SK-N-SH (cell line): Measurements from ENCODE around the gene INPP5E. TPM values are rescaled to one million over a fixed set of nuclear protein-coding genes. Genes with fewer than 3 reads are reported as not detected.

Experiments used
- CTCF ChIA-PET: fragments of 300-600, 350-600 bp; formaldehyde crosslinking; extraction: SDS; loops from one replicate; lab custom pipeline; 2021; lab: Yijun Ruan, JAX
- POLR2A ChIA-PET: fragments of 350-600 bp; sonication (Branson Sonifier 250); formaldehyde crosslinking; extraction: SDS; loops from one replicate; lab custom pipeline; 2020; ENCODE audit warnings: antibody characterized with exemption, inconsistent platforms; lab: Yijun Ruan, JAX
- DNase-seq: peaks from one replicate; pipeline ENCODE4 v3.0.0; 2012
- H2AFZ ChIP-seq: fragments of 200-600 bp; sonication (generic); 2 replicates; pipeline ENCODE4 v1.8.1; 2016; ENCODE audit warnings: antibody characterized with exemption, mild to moderate bottlenecking, low read depth
- H3F3A ChIP-seq: fragments of 200-600 bp; sonication (generic); replicated peaks from 2 replicates; pipeline ENCODE3; 2016; ENCODE audit warnings: antibody characterized with exemption, mild to moderate bottlenecking; ENCODE audit not compliant: insufficient read depth
- H3K27ac ChIP-seq, 2 experiments: fragments of 200-500 bp in 1 of 2; fragments of 200-600 bp in 1 of 2; sonication (Bioruptor generic) in 1 of 2; sonication (generic), shearing (Covaris generic) in 1 of 2; 2 replicates each; pipeline versions ENCODE4 v1.5.1 to v1.6.1; 2014 to 2016; ENCODE audit warnings: low read depth in 2 of 2, inconsistent platforms in 1 of 2, low read length in 1 of 2, mild to moderate bottlenecking in 1 of 2, mixed read lengths in 1 of 2
- H3K27me3 ChIP-seq: fragments of 200-600 bp; sonication (generic), shearing (Covaris generic); 2 replicates; pipeline ENCODE4 v1.6.1; 2016; ENCODE audit warnings: mixed run types; ENCODE audit not compliant: insufficient read depth
- H3K36me3 ChIP-seq, 2 experiments: fragments of 200-500 bp in 1 of 2; fragments of 200-600 bp in 1 of 2; sonication (Bioruptor generic) in 1 of 2; sonication (generic) in 1 of 2; replicated peaks in 1 of 2; 2 replicates each; pipeline versions ENCODE3 to v1.5.1; 2014 to 2016; ENCODE audit warnings: low read length in 1 of 2, mild to moderate bottlenecking in 1 of 2; ENCODE audit not compliant: insufficient read depth in 2 of 2, control insufficient read depth in 1 of 2
- H3K4me1 ChIP-seq, 2 experiments: fragments of 200-500 bp in 1 of 2; fragments of 200-600 bp in 1 of 2; sonication (Bioruptor generic) in 1 of 2; sonication (generic), shearing (Covaris generic) in 1 of 2; 2 replicates each; pipeline versions ENCODE4 v1.5.1 to v1.6.1; 2014 to 2016; ENCODE audit warnings: low read depth in 1 of 2, low read length in 1 of 2, mixed run types in 1 of 2; ENCODE audit not compliant: insufficient read depth in 2 of 2, control insufficient read depth in 1 of 2
- H3K4me2 ChIP-seq: fragments of 200-600 bp; sonication (generic), shearing (Covaris generic); 2 replicates; pipeline ENCODE4 v1.6.1; 2017; ENCODE audit warnings: mixed run types
- H3K4me3 ChIP-seq, 2 experiments: fragments of 200-500 bp in 1 of 2; fragments of 200-600 bp in 1 of 2; sonication (Bioruptor generic) in 1 of 2; sonication (generic), shearing (Covaris generic) in 1 of 2; 2 replicates each; pipeline versions ENCODE4 v1.5.1 to v1.8.1; 2014 to 2016; ENCODE audit warnings: low read depth in 2 of 2, inconsistent platforms in 1 of 2, low read length in 1 of 2, mild to moderate bottlenecking in 1 of 2, mixed read lengths in 1 of 2, moderate library complexity in 1 of 2
- H3K79me2 ChIP-seq: fragments of 200-600 bp; sonication (generic); 2 replicates; pipeline ENCODE4 v1.8.1; 2017; ENCODE audit warnings: mild to moderate bottlenecking; ENCODE audit not compliant: insufficient read depth
- H3K9ac ChIP-seq: fragments of 200-600 bp; sonication (generic); 2 replicates; pipeline ENCODE4 v1.6.1; 2017; ENCODE audit warnings: mixed run types
- H3K9me2 ChIP-seq: fragments of 200-600 bp; sonication (generic); 2 replicates; pipeline ENCODE4 v1.6.1; 2017; ENCODE audit warnings: mixed run types
- H3K9me3 ChIP-seq: fragments of 200-600 bp; sonication (generic); 2 replicates; pipeline ENCODE4 v1.6.1; 2017; ENCODE audit warnings: mixed run types, mild to moderate bottlenecking, moderate library complexity
- H4K20me1 ChIP-seq: fragments of 200-600 bp; sonication (generic); 2 replicates; pipeline ENCODE4 v1.6.1; 2017; ENCODE audit warnings: mild to moderate bottlenecking, mixed run types; ENCODE audit not compliant: insufficient read depth
- CHD2 ChIP-seq: fragments of 150-350 bp; IDR thresholded peaks from 2 replicates; pipeline ENCODE4 v1.6.1; 2018; ENCODE audit warnings: low read length; ENCODE audit not compliant: partially characterized antibody
- ELF1 ChIP-seq: IDR thresholded peaks from 2 replicates; pipeline ENCODE4 v1.4.0; 2012
- EP300 ChIP-seq, 2 experiments: IDR thresholded peaks; 2 replicates each; pipeline versions ENCODE4 v1.4.0 to v1.6.1; 2012; ENCODE audit warnings: borderline replicate concordance in 1 of 2, low read depth in 1 of 2, low read length in 1 of 2
- EZH2phosphoT487 ChIP-seq: fragments of 200-600 bp; sonication (generic); IDR thresholded peaks from 2 replicates; pipeline ENCODE4 v1.6.1; 2017; ENCODE audit warnings: low read depth, mixed run types, mild to moderate bottlenecking, antibody characterized with exemption, moderate library complexity, borderline replicate concordance
- FOXM1 ChIP-seq: IDR thresholded peaks from 2 replicates; pipeline ENCODE4 v1.4.0; 2012; ENCODE audit warnings: low read depth, mild to moderate bottlenecking
- GATA2 ChIP-seq: sonication (generic); formaldehyde crosslinking; IDR thresholded peaks from 2 replicates; pipeline ENCODE4 v1.5.0; 2020; ENCODE audit warnings: mild to moderate bottlenecking, missing genetic modification reagents
- JUND ChIP-seq: IDR thresholded peaks from 2 replicates; pipeline ENCODE4 v1.4.0; 2012
- MEF2A ChIP-seq: IDR thresholded peaks from 2 replicates; pipeline ENCODE4 v1.4.0; 2012; ENCODE audit warnings: low read depth, borderline replicate concordance
- NFIC ChIP-seq: IDR thresholded peaks from 2 replicates; pipeline ENCODE4 v1.4.0; 2012; ENCODE audit warnings: borderline replicate concordance
- RCOR1 ChIP-seq: fragments of 150-350 bp; IDR thresholded peaks from 2 replicates; pipeline ENCODE4 v1.6.1; 2017; ENCODE audit warnings: antibody characterized with exemption, low read length
- RFX5 ChIP-seq: IDR thresholded peaks from 2 replicates; pipeline ENCODE4 v1.6.1; 2012; ENCODE audit warnings: mild to moderate bottlenecking, improper control_type of control experiment, low read length
- RXRA ChIP-seq: IDR thresholded peaks from 2 replicates; pipeline ENCODE4 v1.4.0; 2012; ENCODE audit warnings: low read depth, mild to moderate bottlenecking, borderline replicate concordance
- SIN3A ChIP-seq: IDR thresholded peaks from 2 replicates; pipeline ENCODE4 v1.6.1; 2012; ENCODE audit warnings: low read depth, mild to moderate bottlenecking, low read length, moderate library complexity, borderline replicate concordance
- SMC3 ChIP-seq: IDR thresholded peaks from 2 replicates; pipeline ENCODE4 v1.6.1; 2012; ENCODE audit warnings: low read depth, low read length, improper control_type of control experiment
- TCF12 ChIP-seq: IDR thresholded peaks from 2 replicates; pipeline ENCODE4 v1.4.0; 2012
- ZBTB33 ChIP-seq: IDR thresholded peaks from 2 replicates; pipeline ENCODE4 v1.4.0; 2012; ENCODE audit warnings: low read depth, borderline replicate concordance
- WGBS: methylation state at CpG from one replicate; pipeline ENCODE4 v1.1.6; 2017; ENCODE audit warnings: low lambda C conversion rate; 5-methylcytosine and 5-hydroxymethylcytosine counted together
- polyA plus RNA-seq, 3 experiments: library from polyadenylated mRNA; depleted of rRNA; stranded (reverse); fragments of >200 nt; gene quantifications; 2 replicates each; pipeline ENCODE4 v1.2.3, GENCODE V29; 2012
- TF ChIP-seq, protein P1 (sequence below): fragments of 150-350 bp; IDR thresholded peaks from 2 replicates; pipeline ENCODE4 v1.6.1; 2017; ENCODE audit warnings: antibody characterized with exemption, low read length, low read depth, borderline replicate concordance
- TF ChIP-seq, protein P2 (sequence below): IDR thresholded peaks from 2 replicates; pipeline ENCODE4 v1.4.0; 2012; ENCODE audit warnings: low read depth
- TF ChIP-seq, protein P3 (sequence below): IDR thresholded peaks from 2 replicates; pipeline ENCODE4 v1.6.1; 2012; ENCODE audit warnings: mild to moderate bottlenecking, low read depth, low read length, moderate library complexity
- TF ChIP-seq, protein P4 (sequence below): IDR thresholded peaks from 2 replicates; pipeline ENCODE4 v1.4.0; 2012; ENCODE audit warnings: low read depth, borderline replicate concordance

INPP5E gene
- polyA plus RNA-seq, 1 of the 3 experiments (the other 2 are of a cell fraction): 12.8 TPM

- no peak overlapping the region for H3K4me3 ChIP-seq
Observed at GRCh38 chr9:136395345-136396218, 44.1 kb downstream of the INPP5E start.

More at GRCh38 chr9:136395345-136396218, 44.1 kb downstream of the INPP5E start:
- no peak overlapping the region for H3K9ac ChIP-seq
- TF ChIP-seq NFIC: no peak
- TF ChIP-seq, protein P1, sequence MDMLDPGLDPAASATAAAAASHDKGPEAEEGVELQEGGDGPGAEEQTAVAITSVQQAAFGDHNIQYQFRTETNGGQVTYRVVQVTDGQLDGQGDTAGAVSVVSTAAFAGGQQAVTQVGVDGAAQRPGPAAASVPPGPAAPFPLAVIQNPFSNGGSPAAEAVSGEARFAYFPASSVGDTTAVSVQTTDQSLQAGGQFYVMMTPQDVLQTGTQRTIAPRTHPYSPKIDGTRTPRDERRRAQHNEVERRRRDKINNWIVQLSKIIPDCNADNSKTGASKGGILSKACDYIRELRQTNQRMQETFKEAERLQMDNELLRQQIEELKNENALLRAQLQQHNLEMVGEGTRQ: no peak
- TF ChIP-seq JUND: no peak
- TF ChIP-seq GATA2 (CRISPR knock-in tag): no peak
- TF ChIP-seq EZH2phosphoT487: no peak
- no peak for TF ChIP-seq ZBTB33
- no peak for TF ChIP-seq RXRA
- no peak for TF ChIP-seq CHD2
- TF ChIP-seq MEF2A: no peak
- TF ChIP-seq FOXM1: no peak
- TF ChIP-seq, protein P2, sequence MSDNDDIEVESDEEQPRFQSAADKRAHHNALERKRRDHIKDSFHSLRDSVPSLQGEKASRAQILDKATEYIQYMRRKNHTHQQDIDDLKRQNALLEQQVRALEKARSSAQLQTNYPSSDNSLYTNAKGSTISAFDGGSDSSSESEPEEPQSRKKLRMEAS: no peak
- no peak for TF ChIP-seq TCF12
- TF ChIP-seq, protein P3, sequence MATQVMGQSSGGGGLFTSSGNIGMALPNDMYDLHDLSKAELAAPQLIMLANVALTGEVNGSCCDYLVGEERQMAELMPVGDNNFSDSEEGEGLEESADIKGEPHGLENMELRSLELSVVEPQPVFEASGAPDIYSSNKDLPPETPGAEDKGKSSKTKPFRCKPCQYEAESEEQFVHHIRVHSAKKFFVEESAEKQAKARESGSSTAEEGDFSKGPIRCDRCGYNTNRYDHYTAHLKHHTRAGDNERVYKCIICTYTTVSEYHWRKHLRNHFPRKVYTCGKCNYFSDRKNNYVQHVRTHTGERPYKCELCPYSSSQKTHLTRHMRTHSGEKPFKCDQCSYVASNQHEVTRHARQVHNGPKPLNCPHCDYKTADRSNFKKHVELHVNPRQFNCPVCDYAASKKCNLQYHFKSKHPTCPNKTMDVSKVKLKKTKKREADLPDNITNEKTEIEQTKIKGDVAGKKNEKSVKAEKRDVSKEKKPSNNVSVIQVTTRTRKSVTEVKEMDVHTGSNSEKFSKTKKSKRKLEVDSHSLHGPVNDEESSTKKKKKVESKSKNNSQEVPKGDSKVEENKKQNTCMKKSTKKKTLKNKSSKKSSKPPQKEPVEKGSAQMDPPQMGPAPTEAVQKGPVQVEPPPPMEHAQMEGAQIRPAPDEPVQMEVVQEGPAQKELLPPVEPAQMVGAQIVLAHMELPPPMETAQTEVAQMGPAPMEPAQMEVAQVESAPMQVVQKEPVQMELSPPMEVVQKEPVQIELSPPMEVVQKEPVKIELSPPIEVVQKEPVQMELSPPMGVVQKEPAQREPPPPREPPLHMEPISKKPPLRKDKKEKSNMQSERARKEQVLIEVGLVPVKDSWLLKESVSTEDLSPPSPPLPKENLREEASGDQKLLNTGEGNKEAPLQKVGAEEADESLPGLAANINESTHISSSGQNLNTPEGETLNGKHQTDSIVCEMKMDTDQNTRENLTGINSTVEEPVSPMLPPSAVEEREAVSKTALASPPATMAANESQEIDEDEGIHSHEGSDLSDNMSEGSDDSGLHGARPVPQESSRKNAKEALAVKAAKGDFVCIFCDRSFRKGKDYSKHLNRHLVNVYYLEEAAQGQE: no peak
- TF ChIP-seq RFX5: no peak
- TF ChIP-seq, protein P4, sequence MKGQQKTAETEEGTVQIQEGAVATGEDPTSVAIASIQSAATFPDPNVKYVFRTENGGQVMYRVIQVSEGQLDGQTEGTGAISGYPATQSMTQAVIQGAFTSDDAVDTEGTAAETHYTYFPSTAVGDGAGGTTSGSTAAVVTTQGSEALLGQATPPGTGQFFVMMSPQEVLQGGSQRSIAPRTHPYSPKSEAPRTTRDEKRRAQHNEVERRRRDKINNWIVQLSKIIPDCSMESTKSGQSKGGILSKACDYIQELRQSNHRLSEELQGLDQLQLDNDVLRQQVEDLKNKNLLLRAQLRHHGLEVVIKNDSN: no peak
- no peak for TF ChIP-seq ELF1
- TF ChIP-seq EP300 (IDR thresholded peaks at IDR 0.05; ENCODE audit: borderline replicate concordance in 1 of 2, low read depth in 1 of 2, low read length in 1 of 2): no peak
- no peak for TF ChIP-seq RCOR1
- TF ChIP-seq SIN3A: no peak
- TF ChIP-seq SMC3: no peak
- no peaks in the 10 kb centered on the region for H3K9me3 ChIP-seq
- H3K27ac ChIP-seq: no peak overlapping the region
- 97% methylated on average over 21 of the region's 26 CpGs for WGBS
- no peak for DNase-seq
- no peak overlapping the region for H2AFZ ChIP-seq
- no peak overlapping the region for H3K4me2 ChIP-seq
- peaks cover 1% of the 10 kb centered on the region for H3F3A ChIP-seq
- ChIA-PET POLR2A (interaction anchor here (0.8 to 4.0 kb wide), 2 partner anchors 21 to 68 kb away, joined by 3 to 21 read pairs; partner anchors contain the start of genes CARD9 and GPSM1), CTCF (interaction anchor here (0.8 to 6.8 kb wide), 5 partner anchors 15 to 83 kb away, joined by 3 to 42 read pairs (median 4); partner anchors contain the start of genes DNLZ, ENTR1 and PMPCA)
- H3K4me1 ChIP-seq: peaks cover 3 to 17% of the 10 kb centered on the region in 2 experiments; a peak in 2 of 4 replicates
- H3K27me3 ChIP-seq: no peaks in the 10 kb centered on the region
- peaks cover 5% of the 10 kb centered on the region; the same call in 1 of the 2 replicates for H4K20me1 ChIP-seq
- H3K9me2 ChIP-seq: no peaks in the 10 kb centered on the region
- peaks cover 41% of the 10 kb centered on the region for H3K79me2 ChIP-seq
- peaks cover 34 to 73% of the 10 kb centered on the region in 2 experiments for H3K36me3 ChIP-seq
